SK-N-SH (cell line): Measurements from ENCODE around the gene MICAL2. TPM values are rescaled to one million over a fixed set of nuclear protein-coding genes. Genes with fewer than 3 reads are reported as not detected.

Source experiments
- CTCF ChIA-PET: fragments of 300-600, 350-600 bp; formaldehyde crosslinking; extraction: SDS; loops from one replicate; lab custom pipeline; 2021; lab: Yijun Ruan, JAX
- POLR2A ChIA-PET: fragments of 350-600 bp; sonication (Branson Sonifier 250); formaldehyde crosslinking; extraction: SDS; loops from one replicate; lab custom pipeline; 2020; ENCODE audit warnings: antibody characterized with exemption, inconsistent platforms; lab: Yijun Ruan, JAX
- DNase-seq: peaks from one replicate; pipeline ENCODE4 v3.0.0; 2012
- H2AFZ ChIP-seq: fragments of 200-600 bp; sonication (generic); 2 replicates; pipeline ENCODE4 v1.8.1; 2016; ENCODE audit warnings: antibody characterized with exemption, mild to moderate bottlenecking, low read depth
- H3F3A ChIP-seq: fragments of 200-600 bp; sonication (generic); replicated peaks from 2 replicates; pipeline ENCODE3; 2016; ENCODE audit warnings: antibody characterized with exemption, mild to moderate bottlenecking; ENCODE audit not compliant: insufficient read depth
- H3K27ac ChIP-seq, 2 experiments: fragments of 200-500 bp in 1 of 2; fragments of 200-600 bp in 1 of 2; sonication (Bioruptor generic) in 1 of 2; sonication (generic), shearing (Covaris generic) in 1 of 2; 2 replicates each; pipeline versions ENCODE4 v1.5.1 to v1.6.1; 2014 to 2016; ENCODE audit warnings: low read depth in 2 of 2, inconsistent platforms in 1 of 2, low read length in 1 of 2, mild to moderate bottlenecking in 1 of 2, mixed read lengths in 1 of 2
- H3K27me3 ChIP-seq: fragments of 200-600 bp; sonication (generic), shearing (Covaris generic); 2 replicates; pipeline ENCODE4 v1.6.1; 2016; ENCODE audit warnings: mixed run types; ENCODE audit not compliant: insufficient read depth
- H3K36me3 ChIP-seq, 2 experiments: fragments of 200-500 bp in 1 of 2; fragments of 200-600 bp in 1 of 2; sonication (Bioruptor generic) in 1 of 2; sonication (generic) in 1 of 2; replicated peaks in 1 of 2; 2 replicates each; pipeline versions ENCODE3 to v1.5.1; 2014 to 2016; ENCODE audit warnings: low read length in 1 of 2, mild to moderate bottlenecking in 1 of 2; ENCODE audit not compliant: insufficient read depth in 2 of 2, control insufficient read depth in 1 of 2
- H3K4me1 ChIP-seq, 2 experiments: fragments of 200-500 bp in 1 of 2; fragments of 200-600 bp in 1 of 2; sonication (Bioruptor generic) in 1 of 2; sonication (generic), shearing (Covaris generic) in 1 of 2; 2 replicates each; pipeline versions ENCODE4 v1.5.1 to v1.6.1; 2014 to 2016; ENCODE audit warnings: low read depth in 1 of 2, low read length in 1 of 2, mixed run types in 1 of 2; ENCODE audit not compliant: insufficient read depth in 2 of 2, control insufficient read depth in 1 of 2
- H3K4me2 ChIP-seq: fragments of 200-600 bp; sonication (generic), shearing (Covaris generic); 2 replicates; pipeline ENCODE4 v1.6.1; 2017; ENCODE audit warnings: mixed run types
- H3K4me3 ChIP-seq, 2 experiments: fragments of 200-500 bp in 1 of 2; fragments of 200-600 bp in 1 of 2; sonication (Bioruptor generic) in 1 of 2; sonication (generic), shearing (Covaris generic) in 1 of 2; 2 replicates each; pipeline versions ENCODE4 v1.5.1 to v1.8.1; 2014 to 2016; ENCODE audit warnings: low read depth in 2 of 2, inconsistent platforms in 1 of 2, low read length in 1 of 2, mild to moderate bottlenecking in 1 of 2, mixed read lengths in 1 of 2, moderate library complexity in 1 of 2
- H3K79me2 ChIP-seq: fragments of 200-600 bp; sonication (generic); 2 replicates; pipeline ENCODE4 v1.8.1; 2017; ENCODE audit warnings: mild to moderate bottlenecking; ENCODE audit not compliant: insufficient read depth
- H3K9ac ChIP-seq: fragments of 200-600 bp; sonication (generic); 2 replicates; pipeline ENCODE4 v1.6.1; 2017; ENCODE audit warnings: mixed run types
- H3K9me2 ChIP-seq: fragments of 200-600 bp; sonication (generic); 2 replicates; pipeline ENCODE4 v1.6.1; 2017; ENCODE audit warnings: mixed run types
- H3K9me3 ChIP-seq: fragments of 200-600 bp; sonication (generic); 2 replicates; pipeline ENCODE4 v1.6.1; 2017; ENCODE audit warnings: mixed run types, mild to moderate bottlenecking, moderate library complexity
- H4K20me1 ChIP-seq: fragments of 200-600 bp; sonication (generic); 2 replicates; pipeline ENCODE4 v1.6.1; 2017; ENCODE audit warnings: mild to moderate bottlenecking, mixed run types; ENCODE audit not compliant: insufficient read depth
- ELF1 ChIP-seq: IDR thresholded peaks from 2 replicates; pipeline ENCODE4 v1.4.0; 2012
- FOSL2 ChIP-seq: IDR thresholded peaks from 2 replicates; pipeline ENCODE4 v1.4.0; 2012; ENCODE audit warnings: low read depth, mild to moderate bottlenecking, moderate library complexity, borderline replicate concordance
- FOXJ3 ChIP-seq: sonication (generic); formaldehyde crosslinking; IDR thresholded peaks from 2 replicates; pipeline ENCODE4 v1.5.1; 2020; ENCODE audit warnings: mild to moderate bottlenecking, missing genetic modification reagents
- FOXM1 ChIP-seq: IDR thresholded peaks from 2 replicates; pipeline ENCODE4 v1.4.0; 2012; ENCODE audit warnings: low read depth, mild to moderate bottlenecking
- GABPA ChIP-seq: IDR thresholded peaks from 2 replicates; pipeline ENCODE4 v1.4.0; 2012; ENCODE audit warnings: low read depth, mild to moderate bottlenecking
- MAX ChIP-seq: IDR thresholded peaks from 2 replicates; pipeline ENCODE4 v1.4.0; 2012; ENCODE audit warnings: low read depth
- REST ChIP-seq: IDR thresholded peaks from 2 replicates; pipeline ENCODE4 v1.6.1; 2012; ENCODE audit warnings: mild to moderate bottlenecking, low read depth, low read length, moderate library complexity
- RFX5 ChIP-seq: IDR thresholded peaks from 2 replicates; pipeline ENCODE4 v1.6.1; 2012; ENCODE audit warnings: mild to moderate bottlenecking, improper control_type of control experiment, low read length
- TEAD4 ChIP-seq: IDR thresholded peaks from 2 replicates; pipeline ENCODE4 v1.4.0; 2012; ENCODE audit warnings: mild to moderate bottlenecking, borderline replicate concordance; ENCODE audit not compliant: insufficient read depth
- ZBTB33 ChIP-seq: IDR thresholded peaks from 2 replicates; pipeline ENCODE4 v1.4.0; 2012; ENCODE audit warnings: low read depth, borderline replicate concordance
- WGBS: methylation state at CpG from one replicate; pipeline ENCODE4 v1.1.6; 2017; ENCODE audit warnings: low lambda C conversion rate; 5-methylcytosine and 5-hydroxymethylcytosine counted together
- polyA plus RNA-seq, 3 experiments: library from polyadenylated mRNA; depleted of rRNA; stranded (reverse); fragments of >200 nt; gene quantifications; 2 replicates each; pipeline ENCODE4 v1.2.3, GENCODE V29; 2012

Gene MICAL2
- polyA plus RNA-seq, 1 of the 3 experiments (the other 2 are of a cell fraction), result 54.6 TPM

GRCh38 chr11:12073436-12073835, 37.0 kb upstream of the MICAL2 start:
- Histone ChIP-seq H3K79me2 (peaks cover 10% of the 10 kb centered on the region; the same call in 1 of the 2 replicates), H3K9me2 (no peaks in the 10 kb centered on the region), H2AFZ (no peak overlapping the region), H3K9me3 (no peaks in the 10 kb centered on the region), H3K27me3 (no peaks in the 10 kb centered on the region), H3K27ac (peak overlapping the region in 1 of 2 experiments; percentile 33; a peak in 1 of 4 replicates), H3K4me1 (peaks cover 0 to 22% of the 10 kb centered on the region in 2 experiments; a peak in 2 of 4 replicates), H3K4me2 (no peak overlapping the region), H3K9ac (no peak overlapping the region), H3K36me3 (no peaks in the 10 kb centered on the region), H3F3A (peaks cover 37% of the 10 kb centered on the region), H3K4me3 (no peak overlapping the region), H4K20me1 (no peaks in the 10 kb centered on the region)
- ChIA-PET POLR2A (no interaction called here), CTCF (no interaction called here)
- 94% methylated on average over 8 of the region's 8 CpGs for WGBS
- no peak for TF ChIP-seq ZBTB33
- TF ChIP-seq TEAD4, result no peak
- DNase-seq, result no peak

GRCh38 chr11:12073886-12074285, 36.5 kb upstream of the MICAL2 start:
- ChIA-PET CTCF (interaction anchor here (1.0 kb wide), 1 partner anchor 30 kb away, joined by 5 read pairs; no protein-coding TSS in a partner anchor), POLR2A (no interaction called here)
- Histone ChIP-seq H3K4me2 (no peak overlapping the region), H3K9me3 (no peaks in the 10 kb centered on the region), H3K4me3 (no peak overlapping the region), H2AFZ (no peak overlapping the region), H3K9me2 (no peaks in the 10 kb centered on the region), H4K20me1 (no peaks in the 10 kb centered on the region), H3K27me3 (no peaks in the 10 kb centered on the region), H3K36me3 (no peaks in the 10 kb centered on the region), H3F3A (peaks cover 42% of the 10 kb centered on the region), H3K27ac (peak overlapping the region in 1 of 2 experiments; percentile 100; a peak in 2 of 4 replicates), H3K79me2 (peaks cover 10% of the 10 kb centered on the region; the same call in 1 of the 2 replicates), H3K4me1 (peaks cover 0 to 22% of the 10 kb centered on the region in 2 experiments; a peak in 2 of 4 replicates), H3K9ac (no peak overlapping the region)
- DNase-seq, result no peak
- 96% methylated on average over 4 of the region's 4 CpGs for WGBS
- TF ChIP-seq TEAD4 (no peak), GABPA (no peak), ELF1 (no peak), FOXJ3 (CRISPR knock-in tag) (no peak), REST (no peak), MAX (no peak), RFX5 (no peak), FOXM1 (no peak), FOSL2 (no peak)
